Inferior parietal cortex (tissue), 1 donor: Measurements from ENCODE around the gene SRPRB.
"Not testable (repeated sequence)": the region's sequence is repeated elsewhere in the genome, so short reads cannot be mapped to it uniquely, and the experiment has no call there.

Experiments used
- DNase-seq: peaks from one replicate; pipeline ENCODE4 v3.0.0-alpha.2; 2016; ENCODE audit errors: extremely low spot score

The SRPRB gene

GRCh38 chr3:133777807-133778568 lies 27.6 kb upstream of the SRPRB start:
- no peak for DNase-seq

- DNase-seq: no peak
These were observed 25.9 kb upstream of the SRPRB start for GRCh38 chr3:133779626-133780203.

- not testable (repeated sequence) for DNase-seq
These were observed 24.9 kb upstream of the SRPRB start for GRCh38 chr3:133780756-133781155.

- no peak for DNase-seq
These were observed 24.0 kb upstream of the SRPRB start for GRCh38 chr3:133781570-133781969.

- DNase-seq: no peak
These were observed 23.2 kb upstream of the SRPRB start for GRCh38 chr3:133782454-133782853.

- no peak for DNase-seq
These were observed 21.9 kb upstream of the SRPRB start for GRCh38 chr3:133783762-133784161.

- DNase-seq: no peak
These were observed 17.6 kb upstream of the SRPRB start for GRCh38 chr3:133788024-133788423.

GRCh38 chr3:133792171-133792763 lies 13.3 kb upstream of the SRPRB start:
- no peak for DNase-seq

GRCh38 chr3:133797396-133798105 lies 8.1 kb upstream of the SRPRB start:
- DNase-seq: no peak

GRCh38 chr3:133799794-133800585 lies 5.6 kb upstream of the SRPRB start:
- no peak for DNase-seq

GRCh38 chr3:133803469-133803868 lies 2.1 kb upstream of the SRPRB start:
- no peak for DNase-seq

- DNase-seq: no peak
These were observed 719 bp upstream of the SRPRB start for GRCh38 chr3:133804896-133805295.

- no peak for DNase-seq
These were observed 272 bp upstream of the SRPRB start for GRCh38 chr3:133805384-133805701.

- DNase-seq: no peak
These were observed 7.3 kb downstream of the SRPRB start for GRCh38 chr3:133812872-133813271.

- no peak for DNase-seq
These were observed 9.8 kb downstream of the SRPRB start for GRCh38 chr3:133815386-133815785.

GRCh38 chr3:133820129-133820528 lies 14.5 kb downstream of the SRPRB start:
- DNase-seq: no peak

- no peak for DNase-seq
These were observed 15.5 kb downstream of the SRPRB start for GRCh38 chr3:133820889-133821675.

GRCh38 chr3:133821767-133822638 lies 16.4 kb downstream of the SRPRB start:
- DNase-seq: no peak

GRCh38 chr3:133824961-133825485 lies 19.4 kb downstream of the SRPRB start:
- DNase-seq: no peak
